GM12864 (cell line): ENCODE results near the gene DPPA3.

ENCODE experiments used
- DNase-seq: peaks from one replicate; pipeline ENCODE4 v3.0.0-alpha.2; 2011; ENCODE audit warnings: low read depth
- H3K4me3 ChIP-seq: 2 replicates; pipeline ENCODE4 v1.5.1; 2011; ENCODE audit warnings: mild to moderate bottlenecking, low read depth, low read length, control low read depth
- CTCF ChIP-seq: IDR thresholded peaks from 2 replicates; pipeline ENCODE4 v1.5.1; 2011; ENCODE audit warnings: low read depth, mild to moderate bottlenecking, moderate library complexity, low read length, control low read depth, inconsistent platforms; ENCODE audit errors: missing control alignments

The DPPA3 gene

GRCh38 chr12:7678744-7679143 lies 32.5 kb upstream of the DPPA3 start:
- H3K4me3 ChIP-seq, result no peak overlapping the region
- no peak for TF ChIP-seq CTCF
- DNase-seq, result no peak

GRCh38 chr12:7679251-7680045 lies 31.8 kb upstream of the DPPA3 start:
- TF ChIP-seq CTCF, result no peak
- no peak for DNase-seq
- H3K4me3 ChIP-seq, result no peak overlapping the region

GRCh38 chr12:7681535-7681934 lies 29.7 kb upstream of the DPPA3 start:
- no peak overlapping the region for H3K4me3 ChIP-seq
- TF ChIP-seq CTCF, result no peak
- no peak for DNase-seq

GRCh38 chr12:7693793-7694192 lies 17.4 kb upstream of the DPPA3 start:
- no peak for DNase-seq

GRCh38 chr12:7694556-7695236 lies 16.5 kb upstream of the DPPA3 start:
- DNase-seq, result no peak
- TF ChIP-seq CTCF, result no peak
- no peak overlapping the region for H3K4me3 ChIP-seq

More at GRCh38 chr12:7693793-7694192, 17.4 kb upstream of the DPPA3 start:
- no peak overlapping the region for H3K4me3 ChIP-seq
- TF ChIP-seq CTCF, result no peak

- no peak for DNase-seq
- H3K4me3 ChIP-seq, result no peak overlapping the region
- TF ChIP-seq CTCF, result no peak
Observed at GRCh38 chr12:7695237-7695560, 16.0 kb upstream of the DPPA3 start.

GRCh38 chr12:7695566-7696197 lies 15.6 kb upstream of the DPPA3 start, which contains the start of gene GDF3:
TSS of gene GDF3 (minus strand) at chr12:7695775. CDS start at chr12:7695728, 47 bp downstream.
- no peak within 1 kb of the TSS for H3K4me3 ChIP-seq
- no peak for DNase-seq
- TF ChIP-seq CTCF, result no peak
